Endothelial cell of umbilical vein (primary cell): ENCODE measurements around the gene VAV2. TPM values are rescaled to one million over a fixed set of nuclear protein-coding genes. Genes with fewer than 3 reads are reported as not detected.

Experiments used
- BruUV-seq: library from RNA; stranded (reverse); fragments of 400-500 nt; replicated peaks from 2 replicates; lab custom pipeline; 2021; lab: Mats Ljungman, UMichigan
- CTCF ChIA-PET: fragments of 300-600, 350-600 bp; sonication (Branson Sonifier 250); formaldehyde crosslinking; loops from one replicate; lab custom pipeline; 2021; ENCODE audit warnings: antibody characterized with exemption, inconsistent platforms; lab: Charles Lee
- POLR2A ChIA-PET: fragments of 300-600, 350-600 bp; sonication (Branson Sonifier 250); formaldehyde crosslinking; loops from one replicate; lab custom pipeline; 2021; ENCODE audit warnings: antibody characterized with exemption, inconsistent platforms; lab: Charles Lee
- DNase-seq: peaks from one replicate; pipeline ENCODE4 v3.0.0-alpha.2; 2011; ENCODE audit warnings: low read depth, low spot score
- FAIRE-seq: peaks from 2 replicates; lab custom pipeline; 2011; peaks lifted over from hg19 to GRCh38; lab: Jason Lieb, UNC
- H2AFZ ChIP-seq: 2 replicates; pipeline ENCODE4 v1.6.0; 2012; ENCODE audit warnings: low read depth, low read length, control low read depth, inconsistent platforms
- H3K27ac ChIP-seq: 2 replicates; pipeline ENCODE4 v1.5.1; 2011; ENCODE audit warnings: low read depth, mild to moderate bottlenecking, control low read depth, low read length, moderate library complexity; ENCODE audit not compliant: insufficient read depth
- H3K27me3 ChIP-seq, 2 experiments: 2 replicates each; pipeline versions ENCODE4 v1.6.0 to v1.6.1; 2011; ENCODE audit warnings: low read length in 2 of 2, mixed read lengths in 1 of 2; ENCODE audit not compliant: control insufficient read depth in 2 of 2, insufficient read depth in 2 of 2
- H3K36me3 ChIP-seq, 2 experiments: 2 replicates in 1 of 2; 3 replicates in 1 of 2; pipeline ENCODE4 v1.5.1; 2011; ENCODE audit warnings: low read length in 2 of 2, mild to moderate bottlenecking in 1 of 2, moderate library complexity in 1 of 2; ENCODE audit not compliant: control insufficient read depth in 2 of 2, insufficient read depth in 2 of 2; ENCODE audit errors: extremely low read depth in 1 of 2
- H3K4me1 ChIP-seq: 3 replicates; pipeline ENCODE4 v1.5.1; 2011; ENCODE audit warnings: mild to moderate bottlenecking, low read length; ENCODE audit not compliant: control insufficient read depth, insufficient read depth; ENCODE audit errors: extremely low read depth
- H3K4me2 ChIP-seq: 2 replicates; pipeline ENCODE4 v1.6.1; 2011; ENCODE audit warnings: low read length, control low read depth, mixed read lengths; ENCODE audit not compliant: insufficient read depth
- H3K4me3 ChIP-seq, 3 experiments: fragments of 200-600 bp in 1 of 3; sonication (generic), shearing (Covaris generic) in 1 of 3; replicated peaks in 1 of 3; 2 replicates each; pipeline ENCODE4 v1.5.1; 2011 to 2016; ENCODE audit warnings: control low read depth in 3 of 3, low read length in 3 of 3, mild to moderate bottlenecking in 2 of 3, inconsistent platforms in 1 of 3, low read depth in 1 of 3, moderate library complexity in 1 of 3; ENCODE audit not compliant: insufficient read depth in 1 of 3
- H3K79me2 ChIP-seq: 2 replicates; pipeline ENCODE4 v1.6.0; 2012; ENCODE audit warnings: low read length, inconsistent platforms; ENCODE audit not compliant: control insufficient read depth, insufficient read depth
- H3K9ac ChIP-seq: replicated peaks from 2 replicates; pipeline ENCODE3; 2011; ENCODE audit warnings: low read length, control low read depth; ENCODE audit not compliant: insufficient read depth; ENCODE audit errors: extremely low read depth
- H3K9me1 ChIP-seq: replicated peaks from 3 replicates; pipeline ENCODE4 v1.6.0; 2011; ENCODE audit warnings: mild to moderate bottlenecking, low read length; ENCODE audit not compliant: control insufficient read depth, insufficient read depth; ENCODE audit errors: extremely low read depth
- H3K9me3 ChIP-seq: replicated peaks from 2 replicates; pipeline ENCODE4 v1.5.1; 2012; ENCODE audit warnings: low read length, inconsistent platforms; ENCODE audit not compliant: control insufficient read depth, insufficient read depth
- H4K20me1 ChIP-seq: replicated peaks from 2 replicates; pipeline ENCODE3; 2011; ENCODE audit warnings: mild to moderate bottlenecking, low read length; ENCODE audit not compliant: control insufficient read depth, insufficient read depth; ENCODE audit errors: extremely low read depth
- CTCF ChIP-seq, 2 donors: IDR thresholded peaks; 1 replicate in 1 of 2; 2 replicates in 1 of 2; pipeline ENCODE4 v1.5.1; 2011; ENCODE audit warnings: low read length in 2 of 2, mild to moderate bottlenecking in 2 of 2, moderate library complexity in 2 of 2, control low read depth in 1 of 2, inconsistent platforms in 1 of 2, low read depth in 1 of 2; ENCODE audit not compliant: insufficient read depth in 1 of 2; ENCODE audit errors: extremely low read depth in 1 of 2
- EZH2 ChIP-seq: IDR thresholded peaks from 2 replicates; pipeline ENCODE4 v1.6.1; 2012; ENCODE audit warnings: borderline replicate concordance, low read depth, mild to moderate bottlenecking, moderate library complexity, low read length, inconsistent platforms; ENCODE audit not compliant: severe bottlenecking
- FOS ChIP-seq: IDR thresholded peaks from 2 replicates; pipeline ENCODE4 v1.6.1; 2011; ENCODE audit warnings: mild to moderate bottlenecking, low read length, moderate library complexity, borderline replicate concordance; ENCODE audit not compliant: insufficient read depth
- GATA2 ChIP-seq: IDR thresholded peaks from 2 replicates; pipeline ENCODE4 v1.7.0; 2011; ENCODE audit warnings: low read depth, mild to moderate bottlenecking, moderate library complexity, mixed read lengths, low read length; ENCODE audit not compliant: insufficient read length, insufficient read depth
- POLR2A ChIP-seq: IDR thresholded peaks from 2 replicates; pipeline ENCODE4 v1.6.1; 2012; ENCODE audit warnings: low read depth, mild to moderate bottlenecking, control low read depth, low read length
- POLR2AphosphoS5 ChIP-seq: IDR thresholded peaks from 2 replicates; pipeline ENCODE4 v1.6.1; 2012; ENCODE audit warnings: low read depth, mild to moderate bottlenecking, control low read depth, low read length, moderate library complexity; ENCODE audit not compliant: insufficient read depth
- dilution Hi-C: fragments of 300-500 bp; cut with MboI; formaldehyde crosslinking; loops from one replicate; pipeline ENCODE4 v1.15.0; 2019; ENCODE audit warnings: low sequenced_read_pairs; ENCODE audit not compliant: extremely low pct_ligation_motif_present
- intact Hi-C: fragments of 100-400 bp; cut with micrococcal nuclease; formaldehyde crosslinking; loops from one replicate; pipeline ENCODE4 v1.10.0; 2022
- polyA plus RNA-seq, 4 experiments: library from polyadenylated mRNA; depleted of rRNA in 3 of 4; stranded (reverse) in 3 of 4; unstranded in 1 of 4; fragments of >200 nt; gene quantifications; 2 replicates each; pipeline versions ENCODE4 v1.2.1 to v1.2.3, GENCODE V29; 2011 to 2012; ENCODE audit warnings: missing spikeins in 1 of 4
- total RNA-seq: library from RNA; stranded (reverse); gene quantifications from 2 replicates; pipeline ENCODE4 v1.2.3, GENCODE V29; 2021
- TF ChIP-seq, protein P1 (sequence below): IDR thresholded peaks from 2 replicates; pipeline ENCODE4 v1.6.1; 2011; ENCODE audit not compliant: insufficient read depth, insufficient read length

VAV2 gene
- total and polyA plus RNA-seq, 2 donors (not counting 3 experiments of a cell fraction or from before 2014, with no cell fraction given), result 10.6 to 30.6 TPM

- no peak overlapping the region for H3K9ac ChIP-seq
- H3K4me1 ChIP-seq, result peaks cover 24% of the 10 kb centered on the region
- no peak overlapping the region for H3K27ac ChIP-seq
- no peak for TF ChIP-seq CTCF (IDR thresholded peaks at IDR 0.05; ENCODE audit: extremely low read depth in 1 of 2, insufficient read depth in 1 of 2, low read depth in 1 of 2, low read length in 2 of 2)
- TF ChIP-seq, protein P1, sequence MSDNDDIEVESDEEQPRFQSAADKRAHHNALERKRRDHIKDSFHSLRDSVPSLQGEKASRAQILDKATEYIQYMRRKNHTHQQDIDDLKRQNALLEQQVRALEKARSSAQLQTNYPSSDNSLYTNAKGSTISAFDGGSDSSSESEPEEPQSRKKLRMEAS, result no peak
- TF ChIP-seq FOS, result no peak
- TF ChIP-seq EZH2, result no peak
- no peak for TF ChIP-seq POLR2AphosphoS5
- no peak for TF ChIP-seq GATA2
- no peak for TF ChIP-seq POLR2A
- no peak overlapping the region for H3K4me3 ChIP-seq
- FAIRE-seq (no peak), DNase-seq (no peak)
- dilution Hi-C loops (no loop called here), intact Hi-C loops (loop anchor here (5.0 kb wide), 1 partner anchor 144 kb away; the partner anchor contains the start of gene VAV2)
- ChIA-PET CTCF (no interaction called here), POLR2A (no interaction called here)
- peaks cover 12% of the 10 kb centered on the region for H3K79me2 ChIP-seq
- no peaks in the 10 kb centered on the region for H3K9me1 ChIP-seq
- no peak overlapping the region for H2AFZ ChIP-seq
- no TSS peak for BruUV-seq
- no peak overlapping the region for H3K4me2 ChIP-seq
- no peaks in the 10 kb centered on the region for H3K36me3 ChIP-seq
- no peaks in the 10 kb centered on the region for H3K27me3 ChIP-seq
- no peaks in the 10 kb centered on the region for H4K20me1 ChIP-seq
- no peaks in the 10 kb centered on the region for H3K9me3 ChIP-seq
Measured at GRCh38 chr9:133848471-133849109, 143.5 kb downstream of the VAV2 start.
